NCI-H1436 treated with DMSO at 0.1 percent for 48 hours (cell line): ENCODE results near the gene MTERF4.

Experiments used
- DNase-seq: peaks from one replicate; lab custom pipeline; 2025; lab: John Stamatoyannopoulos, UW

Gene MTERF4

GRCh38 chr2:241133436-241133820 is 31.3 kb upstream of the MTERF4 start:
- no peak for DNase-seq

GRCh38 chr2:241132538-241133435 is 30.7 kb upstream of the MTERF4 start:
- DNase-seq: no peak

- DNase-seq: no peak
Measured at GRCh38 chr2:241131531-241131930, 29.4 kb upstream of the MTERF4 start.

- DNase-seq: no peak
Measured at GRCh38 chr2:241130316-241130715, 28.2 kb upstream of the MTERF4 start.

- no peak for DNase-seq
Measured at GRCh38 chr2:241129086-241129871, 27.2 kb upstream of the MTERF4 start.

- DNase-seq: no peak
Measured at GRCh38 chr2:241128266-241128665, 26.2 kb upstream of the MTERF4 start.

- no peak for DNase-seq
Measured at GRCh38 chr2:241126771-241127202, 24.7 kb upstream of the MTERF4 start.

- no peak for DNase-seq
Measured at GRCh38 chr2:241126201-241126611, 24.1 kb upstream of the MTERF4 start.

GRCh38 chr2:241125626-241126025 is 23.5 kb upstream of the MTERF4 start:
- DNase-seq: no peak

GRCh38 chr2:241123816-241124536 is 21.9 kb upstream of the MTERF4 start:
- DNase-seq: no peak

GRCh38 chr2:241122376-241123002 is 20.4 kb upstream of the MTERF4 start:
- no peak for DNase-seq

- DNase-seq: no peak
Measured at GRCh38 chr2:241121008-241121407, 18.9 kb upstream of the MTERF4 start.

GRCh38 chr2:241120440-241120839 is 18.4 kb upstream of the MTERF4 start:
- no peak for DNase-seq

GRCh38 chr2:241118737-241119505 is 16.8 kb upstream of the MTERF4 start:
- DNase-seq: no peak

GRCh38 chr2:241116606-241117560 is 14.8 kb upstream of the MTERF4 start:
- DNase-seq: no peak

- DNase-seq: no peak
Measured at GRCh38 chr2:241115361-241115760, 13.3 kb upstream of the MTERF4 start.

GRCh38 chr2:241114836-241115235 is 12.7 kb upstream of the MTERF4 start:
- DNase-seq: no peak

GRCh38 chr2:241112592-241112991 is 10.5 kb upstream of the MTERF4 start:
- no peak for DNase-seq

- DNase-seq: no peak
Measured at GRCh38 chr2:241112046-241112445, 10.0 kb upstream of the MTERF4 start.

GRCh38 chr2:241111440-241111805 is 9.3 kb upstream of the MTERF4 start:
- no peak for DNase-seq
